ENCODE data around the gene ASXL1.
"Not testable (repeated sequence)": the region's sequence is repeated elsewhere in the genome, so short reads cannot be mapped to it uniquely, and the experiment has no call there.

ASXL1 gene

GRCh38 chr20:32455171-32455900, 97.2 kb downstream of the ASXL1 start:
- DNase-seq, result no peak

DNA sequence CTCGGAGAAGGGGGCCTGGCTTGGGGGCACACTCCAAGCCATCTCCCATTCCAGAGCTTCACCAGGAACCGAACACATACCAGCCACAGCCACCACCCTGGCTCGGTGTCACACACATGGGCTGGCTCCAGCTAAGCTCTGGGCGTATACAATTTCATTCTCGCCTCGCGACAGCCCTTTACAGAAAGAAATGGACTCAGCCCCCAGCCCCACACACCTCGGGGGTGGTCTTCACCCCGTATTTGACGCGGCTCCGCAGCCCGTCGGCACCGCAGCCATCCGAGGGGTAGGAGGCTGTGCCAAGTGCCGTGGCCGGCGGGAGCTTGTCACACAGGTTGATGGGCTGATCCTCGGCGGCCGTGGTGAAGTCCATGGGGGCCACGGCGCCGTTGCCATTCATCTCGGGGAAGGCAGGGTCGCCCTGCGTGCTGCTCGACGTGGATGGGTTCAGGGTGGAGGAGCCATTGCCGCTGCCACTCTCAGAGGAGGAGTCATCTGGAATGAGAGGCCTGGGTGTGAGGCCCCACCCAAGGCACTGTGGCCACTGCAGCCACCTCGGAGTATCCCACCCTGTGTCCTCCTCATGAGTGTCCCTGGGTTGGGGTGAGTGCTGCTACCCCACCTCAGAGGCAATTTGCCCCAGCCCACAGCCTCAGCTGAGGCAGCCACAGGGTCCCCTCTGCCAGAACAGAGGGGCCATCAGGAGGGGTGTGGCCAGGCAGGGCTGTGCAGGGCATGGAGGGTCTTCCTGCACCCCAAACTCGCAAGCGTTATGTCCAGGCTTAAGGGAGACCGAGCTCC, 98.0 kb downstream of the ASXL1 start:
- no peak for DNase-seq

DNA sequence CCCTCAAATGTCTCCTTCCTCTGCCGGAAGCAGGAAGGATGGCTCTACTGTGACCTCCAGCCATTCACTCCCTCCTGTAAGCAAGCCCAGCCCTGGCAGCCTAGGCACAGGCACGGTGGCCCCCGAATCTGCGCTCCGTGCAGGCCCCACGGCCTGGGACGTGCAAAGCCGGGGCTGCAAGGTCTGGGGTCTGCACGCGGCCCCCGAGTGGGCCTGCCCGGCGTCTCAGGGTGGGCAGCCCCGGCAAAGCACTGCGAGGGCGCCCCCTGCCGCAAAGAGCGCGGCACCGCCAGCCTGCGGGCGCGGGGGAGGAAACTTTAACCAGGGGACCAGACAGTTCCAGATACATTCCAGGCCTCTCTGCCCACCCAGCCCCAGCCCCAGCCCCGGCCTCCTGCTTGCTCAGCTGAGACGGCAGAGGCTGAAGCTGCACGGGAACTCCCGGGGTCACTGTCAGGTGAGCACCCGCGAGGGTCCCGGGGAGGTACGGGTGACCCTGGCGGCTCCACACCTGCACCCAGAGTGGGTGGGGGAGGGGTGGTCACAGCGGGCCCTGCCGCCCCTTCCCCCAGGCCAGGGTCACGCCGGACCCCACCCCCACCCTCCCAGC, 98.8 kb downstream of the ASXL1 start:
- DNase-seq, result no peak

GRCh38 chr20:32457479-32457986, 99.4 kb downstream of the ASXL1 start:
- no peak for DNase-seq

GRCh38 chr20:32458061-32458836, 100.1 kb downstream of the ASXL1 start:
- no peak for DNase-seq

GRCh38 chr20:32458837-32459220, 100.7 kb downstream of the ASXL1 start:
- no peak for DNase-seq

DNA sequence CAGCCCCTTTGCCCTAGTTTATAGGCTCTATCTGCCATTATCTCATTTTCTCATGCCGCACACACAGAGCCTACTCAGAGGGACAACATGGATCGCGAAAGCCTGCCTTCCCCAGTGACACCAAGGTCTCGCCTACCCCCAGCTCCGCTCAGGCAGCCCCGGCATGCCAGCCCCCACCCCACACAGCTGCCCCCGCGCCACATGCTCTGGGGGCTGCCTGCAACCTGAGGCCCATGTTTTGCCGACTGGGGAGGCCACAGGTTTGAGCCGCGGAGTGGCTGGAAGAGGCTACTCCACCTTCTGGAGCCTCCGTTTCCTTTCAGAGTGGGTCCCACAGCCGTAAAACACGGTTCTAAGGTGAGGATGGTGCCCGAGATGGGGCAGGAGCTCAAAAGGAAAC, 102.1 kb downstream of the ASXL1 start:
- no peak for DNase-seq

- DNase-seq, result no peak
Measured at GRCh38 chr20:32460683-32461320, 102.7 kb downstream of the ASXL1 start.

- no peak for DNase-seq
Measured at GRCh38 chr20:32461836-32462600, 103.9 kb downstream of the ASXL1 start.

DNA sequence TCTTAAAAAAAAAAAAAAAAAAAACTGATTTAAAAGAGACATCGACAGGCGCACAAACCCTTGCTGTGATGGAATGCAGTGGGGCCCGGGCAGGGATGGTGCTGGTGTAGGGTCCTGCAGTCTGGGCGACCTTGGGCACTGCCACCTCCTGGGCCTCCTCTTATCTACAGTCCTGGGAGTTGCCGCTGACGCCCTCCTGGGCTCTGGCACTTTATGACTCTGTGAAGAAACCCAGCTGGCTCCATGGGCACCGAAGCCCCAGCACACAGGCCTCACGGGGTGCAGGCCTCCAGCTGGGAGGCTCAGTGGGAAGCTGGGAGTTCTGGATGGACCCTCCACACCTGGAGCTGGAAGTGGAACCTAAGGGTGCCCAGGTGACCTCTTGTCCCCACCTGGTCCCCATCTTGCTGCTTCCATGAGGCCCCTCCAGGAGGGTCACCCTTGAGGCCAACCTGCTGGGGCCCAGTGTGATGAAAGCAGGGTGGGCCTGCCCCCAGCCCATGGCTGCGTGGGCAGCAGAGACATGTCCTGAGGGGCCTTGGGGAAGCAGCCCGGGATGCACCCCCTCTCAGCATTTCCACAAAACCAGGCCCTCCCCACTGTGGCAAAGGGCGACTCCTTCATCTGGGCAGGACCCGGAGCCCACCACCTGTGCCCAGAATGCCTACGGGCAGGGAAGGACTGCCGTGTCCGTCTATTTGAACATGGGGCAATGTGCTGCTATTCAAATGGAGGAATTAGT, 104.9 kb downstream of the ASXL1 start:
- no peak for DNase-seq

GRCh38 chr20:32463642-32464400, 105.7 kb downstream of the ASXL1 start:
- no peak for DNase-seq

DNA sequence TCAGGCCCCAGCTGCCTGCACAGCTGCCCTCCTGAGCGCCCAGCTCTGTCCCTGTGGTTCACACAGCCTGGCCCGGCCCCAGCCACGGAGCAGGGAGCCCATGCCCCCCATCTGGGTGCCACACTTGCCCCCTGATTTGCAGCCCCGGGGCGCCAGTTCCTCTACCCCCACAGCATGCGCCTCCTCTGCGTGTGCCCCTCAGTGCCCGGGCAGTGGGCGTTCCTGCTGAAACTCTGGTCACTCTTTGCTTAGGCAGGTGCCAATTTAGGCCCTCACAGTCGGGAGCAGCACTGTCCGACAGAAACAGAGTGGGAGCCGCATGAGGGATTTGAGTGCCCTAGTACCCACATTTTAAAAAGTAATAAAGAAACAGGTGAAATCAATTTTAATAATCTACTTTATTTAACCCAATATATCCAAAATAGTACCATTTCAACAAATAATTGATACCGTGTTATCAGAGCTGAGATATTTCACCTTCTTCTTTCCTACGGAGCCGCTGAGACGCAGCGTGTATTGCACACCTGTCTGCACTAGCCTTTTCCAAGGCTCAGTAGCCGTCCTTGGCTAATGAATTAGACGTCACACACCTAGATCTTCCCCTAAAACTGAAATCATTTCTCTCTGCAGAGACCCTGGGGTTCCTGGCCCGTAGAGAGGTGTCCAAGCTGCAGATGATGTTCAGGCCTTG, 106.4 kb downstream of the ASXL1 start:
- no peak for DNase-seq

DNA sequence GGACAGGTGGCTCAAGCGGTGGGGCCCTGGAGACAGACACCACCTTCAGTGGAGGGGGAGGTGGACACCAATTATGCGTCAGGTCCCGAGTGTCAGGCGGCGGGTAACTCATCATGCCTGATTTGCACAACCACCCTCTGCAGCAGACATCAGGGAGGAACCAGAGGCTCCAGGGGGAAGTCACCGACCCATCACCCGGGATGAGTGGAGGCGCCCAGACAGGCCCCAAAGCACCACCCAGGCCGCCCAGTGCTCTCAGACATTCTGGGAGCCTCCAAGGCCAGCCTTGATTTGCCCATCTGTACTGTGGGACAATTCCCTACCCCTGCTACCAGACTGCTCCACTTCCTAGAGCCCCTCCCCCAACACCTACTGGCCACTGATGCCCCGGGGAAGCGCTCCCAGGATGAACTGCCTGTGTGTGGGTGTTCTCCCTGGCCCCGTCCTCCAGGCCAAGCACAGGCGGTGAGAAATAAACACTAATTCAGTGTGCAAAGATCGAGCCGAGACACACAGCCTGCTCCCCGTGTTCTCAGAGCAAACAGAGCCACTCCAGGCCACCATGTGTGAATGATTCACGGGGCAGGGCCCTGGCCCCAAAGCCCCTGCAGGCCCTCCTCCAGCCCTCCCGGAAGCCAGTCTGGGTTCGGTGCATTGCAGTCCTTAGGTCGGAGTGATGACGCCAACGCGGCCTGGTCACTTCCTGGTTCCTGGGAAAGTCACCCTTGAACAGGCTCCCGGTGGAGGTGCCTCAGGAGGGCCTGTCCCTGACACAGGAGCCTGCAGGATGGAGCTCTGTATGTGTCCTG, 107.2 kb downstream of the ASXL1 start:
- no peak for DNase-seq

DNA sequence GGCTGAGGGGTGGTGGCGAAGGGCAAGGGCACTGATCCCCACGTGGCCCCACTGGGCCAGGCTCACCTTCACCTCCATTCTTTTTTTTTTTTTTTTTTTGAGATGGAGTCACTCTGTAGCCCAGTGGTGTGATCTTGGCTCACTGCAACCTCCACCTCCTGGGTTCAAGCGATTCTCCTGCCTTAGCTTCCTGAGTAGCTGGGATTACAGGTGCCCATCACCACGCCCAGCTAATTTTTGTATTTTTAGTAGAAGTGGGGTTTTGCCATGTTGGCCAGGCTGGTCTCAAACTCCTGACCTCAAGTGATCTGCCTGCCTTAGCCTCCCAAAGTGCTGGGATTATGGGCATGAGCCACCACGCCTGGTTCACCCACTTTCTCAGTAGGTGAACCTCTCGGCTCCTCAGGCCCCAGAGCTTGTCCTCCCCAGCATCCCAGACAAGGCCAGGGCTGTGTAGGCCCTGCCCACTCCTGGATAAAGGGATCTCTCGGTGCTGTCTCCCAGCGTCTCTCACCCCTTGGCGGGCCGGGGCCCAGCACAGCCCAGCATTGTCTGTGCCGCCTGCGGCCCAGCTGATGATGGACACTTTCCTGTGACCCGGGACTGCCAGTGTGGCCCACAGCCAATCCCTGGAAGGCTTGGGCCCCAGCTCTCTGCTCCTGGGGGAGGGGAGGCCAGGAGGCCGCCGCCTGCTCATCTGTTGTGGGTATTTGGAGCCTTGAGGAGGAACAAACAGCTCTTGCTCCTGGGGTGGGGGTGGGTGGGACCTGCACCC, 108.0 kb downstream of the ASXL1 start:
- DNase-seq, result not testable (repeated sequence)

DNA sequence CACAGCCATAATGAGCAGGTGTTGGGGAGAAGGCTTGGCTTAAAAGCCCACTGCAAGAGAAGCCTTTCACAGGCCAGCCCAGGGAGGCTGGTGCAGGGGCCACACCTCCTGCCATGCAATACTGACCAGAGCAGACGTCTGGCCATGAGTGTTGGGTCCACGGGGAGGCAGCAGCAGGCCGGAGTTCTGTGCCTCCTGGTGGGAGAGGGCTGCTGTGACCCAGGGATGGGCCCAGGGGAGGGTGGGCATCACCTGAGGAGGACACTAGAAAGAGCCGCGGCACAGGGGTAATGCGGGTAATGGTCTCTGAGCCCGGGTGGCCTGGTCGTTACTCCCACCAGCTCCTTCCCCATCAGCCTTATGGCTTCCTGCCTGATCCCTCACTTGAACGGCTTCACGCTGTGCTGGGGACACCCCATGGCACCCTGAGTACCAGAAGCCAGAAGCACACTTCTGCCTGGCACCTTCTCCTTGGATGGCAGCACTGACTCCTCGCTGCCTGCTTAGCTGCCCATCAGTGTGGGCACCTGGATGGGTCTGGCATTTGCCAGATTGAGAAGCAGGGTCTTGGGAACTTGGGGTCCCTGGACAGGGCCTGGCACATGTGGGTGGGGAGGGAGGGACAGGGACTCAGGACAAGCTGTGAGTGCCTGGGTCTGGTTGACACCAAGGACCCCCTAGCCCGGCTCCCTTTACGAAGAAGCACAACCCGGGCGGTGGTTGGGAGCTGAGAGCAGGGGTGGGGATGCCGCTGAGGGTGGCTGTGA, 108.8 kb downstream of the ASXL1 start:
- no peak for DNase-seq

DNA sequence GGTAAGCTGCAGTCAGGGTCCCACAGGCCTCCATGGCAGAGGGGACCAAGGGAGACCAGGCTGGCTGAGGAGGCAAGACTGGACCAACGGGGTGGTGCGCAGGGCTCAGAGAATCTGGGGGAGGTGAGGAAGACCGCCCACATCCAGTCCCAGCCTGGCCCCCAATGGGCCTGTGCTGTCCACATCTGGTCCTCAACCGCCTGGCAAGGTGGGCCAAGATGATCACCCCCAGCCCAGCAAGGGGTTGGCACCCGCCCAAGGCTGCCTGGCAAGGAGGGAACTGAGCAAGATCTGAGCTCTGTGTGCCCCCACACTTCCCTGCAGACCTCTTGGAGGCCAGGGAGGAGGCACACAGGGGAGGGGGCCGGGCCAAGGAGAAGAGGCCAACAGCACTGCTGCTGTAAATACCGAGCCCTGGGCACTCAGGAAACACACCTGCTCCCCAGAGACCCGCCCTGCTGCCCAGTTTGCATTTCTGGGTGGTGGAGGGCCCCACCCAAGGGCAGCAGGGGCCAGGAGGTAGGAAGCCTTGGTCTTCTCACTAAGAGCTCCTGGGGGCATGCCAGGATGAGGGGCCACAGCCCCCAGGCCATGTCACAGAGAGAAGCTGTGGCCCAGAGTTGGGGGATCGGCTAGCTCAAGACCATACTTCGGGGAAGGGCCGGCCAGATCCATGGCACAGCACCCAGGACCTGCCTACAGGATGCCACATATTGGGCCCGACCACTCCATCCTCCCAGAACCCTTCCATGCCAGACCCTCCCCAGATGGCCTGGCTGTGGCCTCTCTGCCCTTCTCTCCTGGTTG, 109.6 kb downstream of the ASXL1 start:
- no peak for DNase-seq
